ENCODE results near the gene CHEK1.
A peak's percentile ranks its signal among the peaks of the same experiment; 100 is the strongest.
"Not testable (repeated sequence)": the region's sequence is repeated elsewhere in the genome, so short reads cannot be mapped to it uniquely, and the experiment has no call there.

Gene CHEK1

GRCh38 chr11:125624756-125625213, at the start of gene CHEK1:
Gene CHEK1 (plus strand): TSS chr11:125625163. CDS start chr11:125626769, 1,606 bp downstream.
- H3K4me3 ChIP-seq (ENCODE audit: control insufficient read depth, low read depth, low read length): peak within 1 kb of the TSS; percentile 69
- no peak for TF ChIP-seq CTCF (conservative IDR thresholded peaks at IDR 0.05; ENCODE audit: control insufficient read depth, insufficient read depth, low read depth, low read length)

GRCh38 chr11:125577181-125577580, 47.8 kb upstream of the CHEK1 start:
- H3K4me3 ChIP-seq (ENCODE audit: control insufficient read depth, low read depth, low read length); DNase-seq (ENCODE audit: low read depth): not testable (repeated sequence)

More at GRCh38 chr11:125624756-125625213, at the start of gene CHEK1:
- DNase-seq (ENCODE audit: low read depth): no peak

- no peak for TF ChIP-seq CTCF (conservative IDR thresholded peaks at IDR 0.05; ENCODE audit: control insufficient read depth, insufficient read depth, low read depth, low read length)
- no peak for DNase-seq (ENCODE audit: low read depth)
- H3K4me3 ChIP-seq (ENCODE audit: control insufficient read depth, low read depth, low read length): no peak overlapping the region
Measured at GRCh38 chr11:125578783-125579182, 46.2 kb upstream of the CHEK1 start.

- DNase-seq (ENCODE audit: low read depth): no peak
- no peak overlapping the region for H3K4me3 ChIP-seq (ENCODE audit: control insufficient read depth, low read depth, low read length)
- no peak for TF ChIP-seq CTCF (conservative IDR thresholded peaks at IDR 0.05; ENCODE audit: control insufficient read depth, insufficient read depth, low read depth, low read length)
Measured at GRCh38 chr11:125579811-125580210, 45.2 kb upstream of the CHEK1 start.

GRCh38 chr11:125583496-125583895, 41.5 kb upstream of the CHEK1 start:
- H3K4me3 ChIP-seq (ENCODE audit: control insufficient read depth, low read depth, low read length): no peak overlapping the region
- TF ChIP-seq CTCF (conservative IDR thresholded peaks at IDR 0.05; ENCODE audit: control insufficient read depth, insufficient read depth, low read depth, low read length): no peak
- no peak for DNase-seq (ENCODE audit: low read depth)

GRCh38 chr11:125585487-125585886, 39.5 kb upstream of the CHEK1 start:
- TF ChIP-seq CTCF (conservative IDR thresholded peaks at IDR 0.05; ENCODE audit: control insufficient read depth, insufficient read depth, low read depth, low read length): no peak
- DNase-seq (ENCODE audit: low read depth): no peak
- no peak overlapping the region for H3K4me3 ChIP-seq (ENCODE audit: control insufficient read depth, low read depth, low read length)

GRCh38 chr11:125586623-125587022, 38.3 kb upstream of the CHEK1 start:
- no peak overlapping the region for H3K4me3 ChIP-seq (ENCODE audit: control insufficient read depth, low read depth, low read length)
- no peak for TF ChIP-seq CTCF (conservative IDR thresholded peaks at IDR 0.05; ENCODE audit: control insufficient read depth, insufficient read depth, low read depth, low read length)
- DNase-seq (ENCODE audit: low read depth): no peak

All from fibroblast of mammary gland (primary cell).